ENCODE results near the gene GALK1. TPM values are rescaled to one million over a fixed set of nuclear protein-coding genes. Genes with fewer than 3 reads are reported as not detected.

Gene GALK1
- total and polyA plus RNA-seq, 2 of the 13 experiments (the other 11 are each of a cell fraction or from before 2014, with no cell fraction given), result 59.9 to 93.6 TPM

GRCh38 chr17:75779250-75779986 is 14.4 kb upstream of the GALK1 start (continued):
- TF ChIP-seq ZBTB43 (CRISPR knock-in tag; conservative IDR thresholded peaks at IDR 0.05) (0 out of 2 replicates have a peak, but pooled peaks have one; percentile 55), ZSCAN30 (CRISPR knock-in tag; IDR thresholded peaks at IDR 0.05) (peak; percentile 91; the same call in 1 of the 2 replicates), KLF12 (CRISPR knock-in tag; IDR thresholded peaks at IDR 0.05; ENCODE audit: borderline replicate concordance) (peak; percentile 63; the same call in 1 of the 2 replicates), SMAD3 (CRISPR knock-in tag; IDR thresholded peaks at IDR 0.05) (peak; percentile 92; the same call in 1 of the 2 replicates), ZNF616 (CRISPR knock-in tag; IDR thresholded peaks at IDR 0.05; ENCODE audit: low read depth) (0 out of 2 replicates have a peak, but pooled peaks have one; percentile 82), NRL (CRISPR knock-in tag; IDR thresholded peaks at IDR 0.05; ENCODE audit: borderline replicate concordance) (0 out of 2 replicates have a peak, but pooled peaks have one; percentile 27), ZFP37 (CRISPR knock-in tag; IDR thresholded peaks at IDR 0.05; ENCODE audit: borderline replicate concordance) (peak; percentile 91; the same call in 1 of the 2 replicates), GABPA (IDR thresholded peaks at IDR 0.05; ENCODE audit: low read depth, low read length) (peak; percentile 30; the same call in 1 of the 2 replicates), GABPA (CRISPR knock-in tag; IDR thresholded peaks at IDR 0.05; ENCODE audit: low read depth) (peak; percentile 48; the same call in 1 of the 2 replicates), PHF20 (CRISPR knock-in tag; IDR thresholded peaks at IDR 0.05) (peak; percentile 81), ZNF557 (CRISPR knock-in tag; IDR thresholded peaks at IDR 0.05) (peak; percentile 93), ZNF12 (CRISPR knock-in tag; IDR thresholded peaks at IDR 0.05) (peak; percentile 66), ZNF232 (CRISPR knock-in tag; IDR thresholded peaks at IDR 0.05; ENCODE audit: borderline replicate concordance) (no peak; the same call in 1 of the 2 replicates), ZNF678 (CRISPR knock-in tag; IDR thresholded peaks at IDR 0.05) (no peak; the same call in 1 of the 2 replicates), NFAT5 (CRISPR knock-in tag; IDR thresholded peaks at IDR 0.05) (peak; percentile 97), CHD2 (IDR thresholded peaks at IDR 0.05; ENCODE audit: low read depth, low read length) (peak; percentile 45; the same call in 1 of the 2 replicates), RARG (CRISPR knock-in tag; IDR thresholded peaks at IDR 0.05; ENCODE audit: low read depth) (0 out of 2 replicates have a peak, but pooled peaks have one; percentile 79), ATF4 (CRISPR knock-in tag; IDR thresholded peaks at IDR 0.05) (0 out of 4 replicates have a peak, but pooled peaks of 1 of the 2 experiments have one; percentile 56), POGK (CRISPR knock-in tag; conservative IDR thresholded peaks at IDR 0.05) (peak; percentile 94), SPEN (CRISPR knock-in tag; IDR thresholded peaks at IDR 0.05; ENCODE audit: low read depth) (peak; percentile 83)

All from HepG2 (cell line).